Loucy (cell line): ENCODE results near the gene TLK1.

Experiments used
- EZH2phosphoT487 ChIP-seq: fragments of 200-600 bp; IDR thresholded peaks from 2 replicates; pipeline ENCODE4 v1.6.1; 2018; ENCODE audit warnings: antibody characterized with exemption, mild to moderate bottlenecking, moderate library complexity, borderline replicate concordance
- TF ChIP-seq, protein P1 (sequence below): fragments of 200-600 bp; sonication (generic); conservative IDR thresholded peaks from 2 replicates; pipeline ENCODE4 v1.5.1; 2014; ENCODE audit warnings: mild to moderate bottlenecking, antibody characterized with exemption, low read length

DNA sequence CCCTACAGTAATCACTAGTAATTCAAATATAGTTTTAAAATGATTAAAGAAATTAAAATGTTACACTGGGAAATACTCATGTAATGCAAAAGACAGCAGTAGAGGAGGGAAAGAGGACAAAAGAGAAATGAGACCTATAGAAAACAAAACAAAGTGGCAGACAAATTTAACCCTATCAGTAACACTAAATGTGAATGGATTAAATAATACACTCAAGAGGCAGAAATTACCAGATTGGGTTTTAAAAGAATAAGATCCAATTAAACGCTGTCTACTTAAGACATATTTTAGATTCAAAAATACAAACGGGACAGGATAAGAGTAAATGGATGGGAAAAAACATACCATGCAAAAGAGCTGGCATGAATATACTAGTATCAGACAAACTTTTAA, 17.0 kb downstream of the TLK1 start:
- TF ChIP-seq, protein P1, sequence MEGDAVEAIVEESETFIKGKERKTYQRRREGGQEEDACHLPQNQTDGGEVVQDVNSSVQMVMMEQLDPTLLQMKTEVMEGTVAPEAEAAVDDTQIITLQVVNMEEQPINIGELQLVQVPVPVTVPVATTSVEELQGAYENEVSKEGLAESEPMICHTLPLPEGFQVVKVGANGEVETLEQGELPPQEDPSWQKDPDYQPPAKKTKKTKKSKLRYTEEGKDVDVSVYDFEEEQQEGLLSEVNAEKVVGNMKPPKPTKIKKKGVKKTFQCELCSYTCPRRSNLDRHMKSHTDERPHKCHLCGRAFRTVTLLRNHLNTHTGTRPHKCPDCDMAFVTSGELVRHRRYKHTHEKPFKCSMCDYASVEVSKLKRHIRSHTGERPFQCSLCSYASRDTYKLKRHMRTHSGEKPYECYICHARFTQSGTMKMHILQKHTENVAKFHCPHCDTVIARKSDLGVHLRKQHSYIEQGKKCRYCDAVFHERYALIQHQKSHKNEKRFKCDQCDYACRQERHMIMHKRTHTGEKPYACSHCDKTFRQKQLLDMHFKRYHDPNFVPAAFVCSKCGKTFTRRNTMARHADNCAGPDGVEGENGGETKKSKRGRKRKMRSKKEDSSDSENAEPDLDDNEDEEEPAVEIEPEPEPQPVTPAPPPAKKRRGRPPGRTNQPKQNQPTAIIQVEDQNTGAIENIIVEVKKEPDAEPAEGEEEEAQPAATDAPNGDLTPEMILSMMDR: no peak
- TF ChIP-seq EZH2phosphoT487: no peak
